Daoy (cell line): ENCODE measurements around the gene TIMM22. TPM values are rescaled to one million over a fixed set of nuclear protein-coding genes. Genes with fewer than 3 reads are reported as not detected.

Source experiments
- total RNA-seq: library from RNA; depleted of rRNA; stranded (reverse); fragments of >200 nt; shearing (Covaris generic); gene quantifications from 2 replicates; pipeline ENCODE4 v1.2.3, GENCODE V29; 2014; rRNA removed

TIMM22 gene
- total RNA-seq, 1 experiment from 2014 or later, result 37.4 TPM

Other genes with a start within 250 kb of the TIMM22 start
- gene GEMIN4, start 244.9 kb upstream of the TIMM22 start, total RNA-seq, result 10.7 and 14.3 TPM in 2 replicates
- 81.6 and 96.4 TPM in 2 replicates for gene GLOD4, start 214.8 kb upstream of the TIMM22 start, total RNA-seq
- 31.9 and 35.0 TPM in 2 replicates for gene MRM3, start 214.8 kb upstream of the TIMM22 start, total RNA-seq
- 45.9 and 60.5 TPM in 2 replicates for gene NXN, start 17.4 kb upstream of the TIMM22 start, total RNA-seq
- 40.1 and 57.4 TPM in 2 replicates for gene ABR, start 182.9 kb downstream of the TIMM22 start, total RNA-seq